HepG2 (cell line): Measurements from ENCODE around the gene SLCO2A1. TPM values are rescaled to one million over a fixed set of nuclear protein-coding genes. Genes with fewer than 3 reads are reported as not detected.

ENCODE experiments used
- ATAC-seq: fragments of 200-7000 bp; cut with Tn5 transposase; 3 replicates; pipeline ENCODE4 v1.9.1; 2020; ENCODE audit warnings: mild to moderate bottlenecking, moderate library complexity
- BruUV-seq: library from RNA; stranded (reverse); fragments of 400-500 nt; replicated peaks from 2 replicates; lab custom pipeline; 2021; lab: Mats Ljungman, UMichigan
- CTCF ChIA-PET: fragments of 300-600 bp; formaldehyde crosslinking; extraction: SDS; loops from one replicate; lab custom pipeline; 2021; ENCODE audit warnings: low total read pairs, inconsistent platforms, low intra/inter-chr PET ratio; lab: Yijun Ruan, JAX
- POLR2A ChIA-PET: fragments of 350-600 bp; sonication (Branson Sonifier 250); formaldehyde crosslinking; loops from one replicate; lab custom pipeline; 2020; ENCODE audit warnings: antibody characterized with exemption, inconsistent platforms; lab: Yijun Ruan, JAX
- DNase-seq: peaks from one replicate; pipeline ENCODE4 v3.0.0-alpha.2; 2015; ENCODE audit warnings: low spot score
- FAIRE-seq: peaks from 3 replicates; lab custom pipeline; 2011; peaks lifted over from hg19 to GRCh38; lab: Jason Lieb, UNC
- H2AFZ ChIP-seq: one replicate; pipeline ENCODE4 v1.6.1; 2011; ENCODE audit warnings: low read length, inconsistent platforms
- H3K27ac ChIP-seq: fragments of 300-600 bp; 3 replicates; pipeline ENCODE4 v1.8.0; 2011; ENCODE audit warnings: mixed run types, mild to moderate bottlenecking, mixed read lengths, low read length, inconsistent platforms; ENCODE audit not compliant: insufficient read depth; ENCODE audit errors: extremely low read length
- H3K27me3 ChIP-seq, 2 experiments: fragments of 200-600 bp in 1 of 2; 2 replicates in 1 of 2; 3 replicates in 1 of 2; pipeline versions ENCODE4 v1.6.0 to v1.8.0; 2011; ENCODE audit warnings: low read length in 2 of 2, mild to moderate bottlenecking in 2 of 2, moderate library complexity in 2 of 2, inconsistent platforms in 1 of 2; ENCODE audit not compliant: insufficient read depth in 2 of 2, control insufficient read depth in 1 of 2
- H3K36me3 ChIP-seq, 2 experiments: fragments of 200-600 bp in 1 of 2; replicated peaks in 1 of 2; 2 replicates in 1 of 2; 3 replicates in 1 of 2; pipeline versions ENCODE4 v1.5.1 to v1.8.0; 2011; ENCODE audit warnings: low read length in 2 of 2, inconsistent platforms in 1 of 2; ENCODE audit not compliant: insufficient read depth in 2 of 2, control insufficient read depth in 1 of 2
- H3K4me1 ChIP-seq: 2 replicates; pipeline ENCODE4 v1.5.1; 2012; ENCODE audit warnings: low read length, inconsistent platforms; ENCODE audit not compliant: insufficient read depth
- H3K4me2 ChIP-seq: 2 replicates; pipeline ENCODE4 v1.6.0; 2011; ENCODE audit warnings: low read depth, low read length, inconsistent platforms
- H3K4me3 ChIP-seq, 3 experiments: fragments of 200-600 bp in 1 of 3; sonication (generic), shearing (Covaris generic) in 1 of 3; replicated peaks in 1 of 3; 2 replicates each; pipeline ENCODE4 v1.5.1; 2011 to 2016; ENCODE audit warnings: low read length in 3 of 3, inconsistent platforms in 2 of 3, low read depth in 2 of 3, mild to moderate bottlenecking in 2 of 3, control low read depth in 1 of 3, mixed read lengths in 1 of 3; ENCODE audit not compliant: insufficient read depth in 1 of 3
- H3K79me2 ChIP-seq: one replicate; pipeline ENCODE4 v1.6.1; 2011; ENCODE audit warnings: low read length, inconsistent platforms; ENCODE audit not compliant: insufficient read depth
- H3K9ac ChIP-seq: 2 replicates; pipeline ENCODE4 v1.6.0; 2011; ENCODE audit warnings: mild to moderate bottlenecking, low read depth, low read length, inconsistent platforms; ENCODE audit not compliant: insufficient read depth
- H3K9me3 ChIP-seq: 2 replicates; pipeline ENCODE4 v1.5.1; 2012; ENCODE audit warnings: mild to moderate bottlenecking, low read length
- H4K20me1 ChIP-seq: 2 replicates; pipeline ENCODE4 v1.6.0; 2011; ENCODE audit warnings: inconsistent platforms, mild to moderate bottlenecking, low read length, moderate library complexity; ENCODE audit not compliant: insufficient read depth
- CREBL2 ChIP-seq: sonication (generic); formaldehyde crosslinking; IDR thresholded peaks from 2 replicates; pipeline ENCODE4 v1.8.1; 2023; ENCODE audit warnings: missing genetic modification reagents, mild to moderate bottlenecking, borderline replicate concordance
- ELF1 ChIP-seq: sonication (generic); formaldehyde crosslinking; IDR thresholded peaks from 2 replicates; pipeline ENCODE4 v1.4.0; 2020; ENCODE audit warnings: missing genetic modification reagents
- GABPB1 ChIP-seq: IDR thresholded peaks from 2 replicates; pipeline ENCODE4 v1.6.1; 2016; ENCODE audit warnings: mild to moderate bottlenecking, missing genetic modification reagents, moderate library complexity, missing compliant biosample characterization
- GPN1 ChIP-seq: sonication (generic); formaldehyde crosslinking; IDR thresholded peaks from 2 replicates; pipeline ENCODE4 v1.5.1; 2020; ENCODE audit warnings: missing genetic modification reagents, borderline replicate concordance
- HMG20B ChIP-seq: conservative IDR thresholded peaks from 2 replicates; pipeline ENCODE4 v1.6.1; 2016; ENCODE audit warnings: missing genetic modification reagents, missing compliant biosample characterization
- HNF4G ChIP-seq, 2 experiments: sonication (generic) in 1 of 2; formaldehyde crosslinking in 1 of 2; IDR thresholded peaks; 2 replicates each; pipeline versions ENCODE4 v1.4.0 to v1.6.1; 2011 to 2020; ENCODE audit warnings: borderline replicate concordance in 2 of 2, low read depth in 2 of 2, mild to moderate bottlenecking in 2 of 2, low read length in 1 of 2, missing genetic modification reagents in 1 of 2, moderate library complexity in 1 of 2
- JUND ChIP-seq: sonication (generic); formaldehyde crosslinking; IDR thresholded peaks from 2 replicates; pipeline ENCODE4 v1.8.0; 2022; ENCODE audit warnings: mild to moderate bottlenecking, missing genetic modification reagents
- LBX2 ChIP-seq: sonication (generic); formaldehyde crosslinking; IDR thresholded peaks from 2 replicates; pipeline ENCODE4 v1.5.0; 2020; ENCODE audit warnings: missing genetic modification reagents, mild to moderate bottlenecking, borderline replicate concordance
- SETDB1 ChIP-seq: sonication (generic); formaldehyde crosslinking; IDR thresholded peaks from 2 replicates; pipeline ENCODE4 v1.5.1; 2020; ENCODE audit warnings: missing genetic modification reagents, mild to moderate bottlenecking, borderline replicate concordance
- SRF ChIP-seq: IDR thresholded peaks from 2 replicates; pipeline ENCODE4 v1.6.1; 2011; ENCODE audit warnings: mild to moderate bottlenecking, low read depth, low read length, moderate library complexity
- TOE1 ChIP-seq: sonication (generic); formaldehyde crosslinking; IDR thresholded peaks from 2 replicates; pipeline ENCODE4 v1.4.0; 2020; ENCODE audit warnings: mild to moderate bottlenecking, missing genetic modification reagents
- ZFP36L1 ChIP-seq: sonication (generic); formaldehyde crosslinking; IDR thresholded peaks from 2 replicates; pipeline ENCODE4 v1.8.0; 2022; ENCODE audit warnings: mild to moderate bottlenecking, missing genetic modification reagents, moderate library complexity
- ZFP91 ChIP-seq: sonication (generic); formaldehyde crosslinking; IDR thresholded peaks from 2 replicates; pipeline ENCODE4 v1.9.0; 2022; ENCODE audit warnings: missing genetic modification reagents, mild to moderate bottlenecking, borderline replicate concordance
- ZNF224 ChIP-seq: sonication (generic); formaldehyde crosslinking; IDR thresholded peaks from 2 replicates; pipeline ENCODE4 v1.5.0; 2020; ENCODE audit warnings: mild to moderate bottlenecking, missing genetic modification reagents
- ZNF230 ChIP-seq: sonication (generic); formaldehyde crosslinking; IDR thresholded peaks from 2 replicates; pipeline ENCODE4 v1.4.0; 2020; ENCODE audit warnings: mild to moderate bottlenecking, missing genetic modification reagents
- ZNF839 ChIP-seq: sonication (generic); formaldehyde crosslinking; IDR thresholded peaks from 2 replicates; pipeline ENCODE4 v1.4.0; 2020; ENCODE audit warnings: missing genetic modification reagents, mild to moderate bottlenecking, borderline replicate concordance
- WGBS: methylation state at CpG from one replicate; pipeline ENCODE4 v1.1.6; 2017; ENCODE audit warnings: low lambda C conversion rate; 5-methylcytosine and 5-hydroxymethylcytosine counted together
- in situ Hi-C: cut with HindIII; loops from 2 replicates; pipeline ENCODE4 v1.10.0; 2017; ENCODE audit warnings: low pct_unique_long_range_greater_than_20kb; ENCODE audit not compliant: extremely low pct_ligation_motif_present
- intact Hi-C: fragments of 100-400 bp; cut with micrococcal nuclease; formaldehyde crosslinking; loops from one replicate; pipeline ENCODE4 v1.10.0; 2022; ENCODE audit not compliant: unreplicated experiment
- polyA plus RNA-seq, 8 experiments: library from polyadenylated mRNA; depleted of rRNA in 3 of 8; stranded (reverse) in 7 of 8; unstranded in 1 of 8; fragments of >200 nt; fragmentation: Illumina TruSeq in 4 of 8; extraction: Trizol in 4 of 8; gene quantifications; 2 replicates each; pipeline versions ENCODE4 v1.2.1 to v1.2.3, GENCODE V29; 2011 to 2016; ENCODE audit warnings: low read depth in 4 of 8, missing spikeins in 1 of 8, mixed read lengths in 1 of 8; ENCODE audit not compliant: insufficient read depth in 1 of 8
- total RNA-seq, 5 experiments: library from RNA; depleted of rRNA; stranded (reverse); fragments of >200 nt; fragmentation: Illumina TruSeq; extraction: Trizol; gene quantifications; 2 replicates each; pipeline ENCODE4 v1.2.3, GENCODE V29; 2016; ENCODE audit warnings: low read depth in 1 of 5

SLCO2A1 gene
- total and polyA plus RNA-seq, 2 of the 13 experiments (the other 11 are each of a cell fraction or from before 2014, with no cell fraction given): 0.04 TPM; not detected in 1

DNA sequence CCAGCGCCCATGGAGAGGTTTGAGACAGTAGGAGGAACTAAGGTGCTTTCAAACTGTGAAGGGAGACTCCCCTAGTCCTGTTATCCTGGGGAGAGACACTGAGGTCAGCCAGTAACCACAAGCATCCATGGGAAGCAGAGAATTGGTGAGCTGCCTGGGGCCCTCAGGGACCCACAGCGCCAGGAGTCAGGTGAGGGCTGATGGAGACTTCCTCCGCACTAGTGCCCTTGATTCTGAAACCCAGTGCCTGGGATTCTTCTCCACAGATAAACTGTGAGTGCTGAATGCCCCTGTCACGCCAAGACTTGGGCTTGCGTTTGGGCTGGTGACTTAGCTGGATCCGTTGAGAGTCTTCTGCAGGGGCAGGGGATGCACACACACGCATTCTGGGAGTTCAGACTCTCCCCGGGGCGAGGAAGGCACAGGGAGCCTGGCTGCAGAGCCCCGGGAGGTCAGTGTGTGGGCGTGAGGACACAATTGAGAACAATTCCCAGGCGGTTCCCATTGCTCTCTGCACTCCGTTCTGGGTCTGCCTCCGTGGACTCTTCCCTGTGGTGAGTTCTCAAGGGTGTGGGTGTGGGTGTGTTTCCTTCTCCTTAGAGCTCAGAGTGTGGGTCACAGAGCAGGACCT, 37.9 kb upstream of the SLCO2A1 start (continued):
- TF ChIP-seq GPN1 (CRISPR knock-in tag): no peak
- TF ChIP-seq HMG20B (CRISPR knock-in tag): no peak
- no peak for TF ChIP-seq JUND (CRISPR knock-in tag)
- TF ChIP-seq CREBL2 (CRISPR knock-in tag): no peak
- no peak for TF ChIP-seq ZFP36L1 (CRISPR knock-in tag)
- no peak for TF ChIP-seq GABPB1

GRCh38 chr3:134066651-134067530, 37.2 kb upstream of the SLCO2A1 start:
- Histone ChIP-seq H3K79me2 (no peaks in the 10 kb centered on the region), H3K9me3 (no peaks in the 10 kb centered on the region), H3K4me1 (peaks cover 13% of the 10 kb centered on the region; the same call in 1 of the 2 replicates), H3K4me2 (no peak overlapping the region), H3K9ac (no peak overlapping the region), H3K27ac (no peak overlapping the region), H3K36me3 (no peaks in the 10 kb centered on the region), H4K20me1 (no peaks in the 10 kb centered on the region), H3K4me3 (no peak overlapping the region), H2AFZ (no peak overlapping the region), H3K27me3 (peaks cover 0 to 15% of the 10 kb centered on the region in 2 experiments; a peak in 3 of 5 replicates)
- DNase-seq: no peak
- CTCF ChIA-PET: no interaction called here
- WGBS: 26% methylated on average over 7 of the region's 8 CpGs
- FAIRE-seq: no peak
- intact Hi-C loops: no loop called here
- ATAC-seq: peak; percentile 55
- POLR2A ChIA-PET: no interaction called here
- no TSS peak for BruUV-seq
- in situ Hi-C loops: no loop called here
- TF ChIP-seq SRF (no peak), ZNF224 (CRISPR knock-in tag) (no peak), HNF4G (IDR thresholded peaks at IDR 0.05; ENCODE audit: borderline replicate concordance, low read depth, low read length) (no peak), HNF4G (CRISPR knock-in tag; IDR thresholded peaks at IDR 0.05; ENCODE audit: borderline replicate concordance, low read depth) (no peak), ZNF839 (CRISPR knock-in tag) (no peak), SETDB1 (CRISPR knock-in tag) (no peak), LBX2 (CRISPR knock-in tag) (no peak), ELF1 (CRISPR knock-in tag) (no peak), ZFP91 (no peak), TOE1 (CRISPR knock-in tag) (no peak), ZNF230 (CRISPR knock-in tag) (no peak)
